Activated T-helper 1 cell treated with anti-CD3 and anti-CD28 coated beads, Interleukin-2, amount 50 U/mL, for 16 hours (primary cell): ENCODE results near the gene MACROD2.
"Not testable (repeated sequence)": the region's sequence is repeated elsewhere in the genome, so short reads cannot be mapped to it uniquely, and the experiment has no call there.

Source experiments
- DNase-seq, 2 donors: peaks; one replicate each; pipeline ENCODE4 v3.0.0-alpha.2; 2020; ENCODE audit warnings: low read depth in 1 of 2, low spot score in 1 of 2

MACROD2 gene

DNA sequence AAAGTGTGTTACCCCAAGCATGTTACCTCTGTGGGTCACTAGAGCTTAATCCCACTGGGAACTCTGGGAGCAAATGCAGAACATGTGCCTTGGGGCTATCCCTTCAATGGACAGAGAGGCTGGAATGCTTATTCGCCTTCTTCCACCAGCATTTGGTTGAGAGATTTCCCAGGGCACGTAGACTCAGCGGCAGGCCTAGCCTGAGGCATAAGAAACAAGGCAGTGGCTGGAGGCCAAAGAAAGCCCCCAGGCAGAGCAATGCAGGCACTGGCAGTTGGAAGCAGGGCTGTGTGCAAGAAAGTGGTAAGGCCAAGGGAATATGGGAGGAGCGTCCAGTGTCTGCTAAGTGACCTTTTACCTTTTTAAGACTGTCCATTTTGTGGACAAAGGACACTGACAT lies 456.1 kb downstream of the MACROD2 start:
- no peak for DNase-seq

DNA sequence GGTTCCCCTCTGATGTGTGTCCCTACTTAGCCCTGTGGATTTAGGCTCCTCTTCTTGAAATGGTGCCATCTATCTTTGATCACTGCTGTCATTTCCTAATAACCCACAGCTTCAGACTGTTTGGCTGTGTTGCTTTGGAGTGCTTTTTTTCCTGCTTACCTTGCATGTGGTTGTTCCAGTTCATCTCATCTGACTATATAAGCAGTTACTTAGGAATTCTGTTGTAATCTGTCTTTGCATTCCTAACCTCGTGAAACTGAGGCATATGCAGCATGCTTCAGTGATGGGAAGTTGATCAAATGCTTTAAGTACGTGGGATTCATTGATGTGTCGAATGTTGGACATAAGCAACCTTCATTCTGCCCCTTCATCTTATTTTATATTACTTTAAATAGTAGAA lies 457.9 kb downstream of the MACROD2 start:
- DNase-seq = no peak

DNA sequence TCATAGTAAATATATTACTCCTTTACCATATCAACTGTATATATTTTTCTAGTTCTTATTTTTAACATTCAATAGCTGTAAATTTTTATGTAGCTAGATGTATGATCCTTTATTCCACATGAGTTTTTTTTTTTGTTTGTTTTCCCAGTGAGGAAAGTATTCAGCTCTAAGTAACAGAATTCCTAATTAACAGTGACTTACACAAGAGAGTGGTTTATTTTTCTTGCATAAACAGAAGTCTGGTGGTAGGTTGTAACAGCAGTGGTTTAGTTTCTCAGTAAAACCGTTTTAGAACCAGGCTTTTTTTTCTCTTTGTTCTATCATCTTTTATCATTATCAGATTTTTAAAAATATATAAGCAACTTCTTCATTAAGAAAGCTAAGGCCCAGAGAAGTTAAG lies 459.0 kb downstream of the MACROD2 start:
- DNase-seq = no peak

- DNase-seq = not testable (repeated sequence)
Measured at GRCh38 chr20:14467104-14467827, 471.9 kb downstream of the MACROD2 start.

DNA sequence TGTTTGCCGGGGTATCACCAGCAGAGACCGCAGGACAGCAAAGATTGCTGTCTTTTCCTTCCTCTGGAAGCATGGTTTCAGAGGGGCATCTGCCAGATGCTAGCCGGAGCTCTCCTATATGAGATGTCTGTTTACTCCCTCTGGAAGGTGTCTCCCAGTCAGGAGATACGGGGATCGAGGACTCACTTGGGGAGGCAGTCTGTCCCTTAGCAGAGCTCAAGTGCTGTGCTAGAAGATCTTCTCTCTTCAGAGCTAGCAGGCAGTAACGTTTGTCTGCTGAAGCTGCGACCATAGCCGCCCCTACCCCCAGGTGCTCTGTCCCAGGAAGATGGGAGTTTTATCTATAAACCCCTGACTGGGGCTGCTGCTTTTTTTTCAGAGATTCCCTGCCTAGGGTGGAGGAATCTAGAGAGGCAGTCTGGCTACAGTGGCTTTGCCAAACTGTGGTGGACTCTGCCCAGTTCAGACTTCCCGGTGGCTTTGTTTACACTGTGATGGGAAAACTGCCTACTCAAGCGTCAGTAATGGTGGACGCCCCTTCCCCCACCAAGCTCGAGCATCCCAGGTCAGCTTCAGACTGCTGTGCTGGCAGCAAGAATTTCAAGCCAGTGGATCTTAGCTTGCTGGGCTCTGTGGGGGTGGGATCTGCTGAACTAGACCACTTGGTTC lies 475.0 kb downstream of the MACROD2 start:
- DNase-seq = no peak

- DNase-seq = no peak
Measured at GRCh38 chr20:14470977-14471661, 475.8 kb downstream of the MACROD2 start.

GRCh38 chr20:14477125-14477524 lies 481.8 kb downstream of the MACROD2 start:
- no peak for DNase-seq

- DNase-seq = no peak
Measured at GRCh38 chr20:14478126-14478525, 482.8 kb downstream of the MACROD2 start.

- no peak for DNase-seq
Measured at GRCh38 chr20:14481863-14482262, 486.5 kb downstream of the MACROD2 start.

GRCh38 chr20:14488212-14488611 lies 492.9 kb downstream of the MACROD2 start:
- no peak for DNase-seq

DNA sequence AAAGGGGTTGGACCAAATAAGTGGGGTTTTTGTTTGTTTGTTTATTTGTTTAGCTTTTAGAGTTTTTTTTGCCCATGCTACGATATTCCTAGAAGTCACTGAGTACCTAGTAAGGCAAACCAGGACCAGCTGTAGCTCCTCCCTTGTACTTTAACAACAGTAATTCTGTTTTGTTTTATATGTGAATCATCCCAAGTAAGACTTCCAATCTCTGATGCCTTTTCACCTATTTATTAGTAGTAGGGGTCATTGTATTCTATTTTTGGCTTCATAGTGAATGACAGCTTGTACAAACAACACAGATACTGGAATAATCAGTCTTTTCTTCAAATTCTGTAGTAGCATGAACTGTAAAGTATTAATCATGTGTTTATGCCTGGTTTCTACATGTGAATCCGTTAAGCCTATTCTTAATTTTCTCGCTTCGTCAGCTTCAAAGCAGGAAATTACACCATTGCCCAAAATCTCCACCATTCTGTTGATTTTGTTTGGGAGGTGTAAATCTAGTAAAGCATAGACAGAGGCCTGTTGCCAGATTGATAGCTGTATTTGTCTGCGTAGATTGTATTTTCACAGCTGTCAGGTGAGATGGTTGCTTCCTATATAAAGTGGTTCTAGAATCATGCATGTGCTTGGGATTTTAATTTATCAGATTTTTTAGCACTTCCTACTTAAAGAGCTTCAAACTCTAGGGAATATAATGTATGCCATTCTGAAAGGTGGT lies 493.6 kb downstream of the MACROD2 start:
- DNase-seq = no peak

GRCh38 chr20:14489544-14489943 lies 494.2 kb downstream of the MACROD2 start:
- DNase-seq = no peak

- DNase-seq = no peak
Measured at GRCh38 chr20:14491436-14491835, 496.1 kb downstream of the MACROD2 start.

- DNase-seq = no peak
Measured at GRCh38 chr20:14493408-14493807, 498.1 kb downstream of the MACROD2 start.

DNA sequence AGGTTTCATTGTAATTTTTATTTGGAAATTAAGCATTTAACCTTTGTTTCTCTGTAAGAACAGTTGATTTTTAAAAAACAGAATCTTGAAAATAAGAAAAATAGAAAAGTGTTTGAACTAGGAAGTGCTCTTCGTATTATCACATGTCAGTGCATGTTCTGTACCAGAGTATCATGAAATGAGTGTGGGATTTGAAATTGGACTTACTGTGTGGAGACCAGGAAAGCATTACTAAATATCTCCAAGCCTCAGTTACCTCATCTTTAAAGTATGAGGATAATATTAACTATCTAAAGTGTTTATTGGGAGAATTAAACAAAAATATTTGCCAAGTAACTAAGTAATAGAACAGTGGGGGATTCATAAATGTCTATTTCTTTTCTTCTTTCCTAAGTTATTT lies 499.0 kb downstream of the MACROD2 start:
- no peak for DNase-seq

DNA sequence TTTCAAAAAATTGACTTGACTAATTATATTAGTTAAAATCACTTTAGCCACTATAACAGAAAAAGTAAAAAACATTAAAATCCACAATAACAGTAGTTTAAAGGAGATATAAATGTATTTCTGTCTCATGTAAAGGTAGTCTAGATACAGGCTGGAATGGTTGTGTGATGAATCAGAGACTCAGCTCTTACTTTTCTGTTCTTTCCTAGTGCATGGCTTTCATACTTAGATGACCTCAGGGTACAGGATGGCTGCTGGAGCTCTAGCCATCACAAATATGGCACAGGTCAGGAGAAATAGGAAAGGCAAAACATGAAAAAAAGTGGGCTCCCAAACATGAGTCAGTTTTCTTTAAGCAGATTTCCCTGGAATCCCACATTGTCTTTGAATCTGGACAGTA lies 499.8 kb downstream of the MACROD2 start:
- DNase-seq = no peak

DNA sequence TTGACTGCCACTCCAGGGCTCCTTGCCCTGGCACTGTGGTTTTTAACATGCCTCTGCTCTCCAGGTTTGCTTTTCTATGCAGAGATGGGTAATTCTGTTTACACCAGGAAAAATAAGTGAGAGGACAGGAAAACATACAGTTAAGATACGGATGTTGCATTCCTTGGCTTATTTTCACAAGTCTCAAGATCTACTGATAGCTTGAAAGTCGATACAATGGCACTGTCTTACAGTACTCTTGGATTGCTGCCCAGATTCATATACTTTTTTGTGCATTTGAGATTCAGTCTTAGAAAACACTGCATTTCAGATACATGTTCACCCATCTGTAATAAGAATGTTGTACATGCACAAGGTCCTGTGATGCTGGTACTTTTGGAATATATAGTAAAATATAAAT lies 501.7 kb downstream of the MACROD2 start:
- no peak for DNase-seq

DNA sequence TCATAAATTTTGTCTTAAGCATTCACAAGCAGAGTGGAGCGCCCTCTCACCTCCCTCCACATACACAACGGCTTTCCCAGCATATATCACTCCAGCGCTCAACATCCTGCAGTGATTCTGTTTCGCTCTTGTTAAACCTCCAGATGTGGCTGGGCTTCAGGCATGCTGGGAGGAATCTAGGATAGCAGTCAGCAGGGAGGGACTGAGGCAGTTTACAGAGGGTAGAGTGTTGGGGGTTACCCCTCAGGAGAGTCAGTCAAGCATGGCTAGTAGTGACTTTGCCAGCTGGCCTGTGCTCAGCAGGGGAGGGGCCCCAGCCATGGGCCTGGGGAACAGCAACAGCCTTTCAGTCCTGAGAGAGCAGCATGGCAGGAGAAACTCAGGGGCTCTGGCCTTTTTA lies 503.5 kb downstream of the MACROD2 start:
- no peak for DNase-seq

DNA sequence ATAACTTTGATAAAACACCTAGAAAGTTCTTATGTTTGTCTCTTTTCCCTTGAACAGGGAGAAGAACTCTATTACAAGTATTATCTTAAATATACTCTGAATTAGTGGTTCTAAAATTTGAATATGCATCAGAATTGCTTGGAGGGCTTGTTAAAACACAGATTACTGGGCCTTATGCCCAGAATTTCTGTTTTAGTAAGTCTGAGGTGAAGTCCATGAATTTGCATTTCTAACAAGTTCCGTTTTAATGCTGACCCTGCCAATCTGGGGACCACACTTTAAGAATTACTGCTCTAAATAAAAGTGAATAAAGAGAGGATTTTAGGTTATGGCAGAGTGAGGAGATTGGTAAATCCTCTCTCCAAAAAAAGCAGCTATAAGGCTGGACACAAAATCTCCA lies 510.2 kb downstream of the MACROD2 start:
- DNase-seq = no peak

DNA sequence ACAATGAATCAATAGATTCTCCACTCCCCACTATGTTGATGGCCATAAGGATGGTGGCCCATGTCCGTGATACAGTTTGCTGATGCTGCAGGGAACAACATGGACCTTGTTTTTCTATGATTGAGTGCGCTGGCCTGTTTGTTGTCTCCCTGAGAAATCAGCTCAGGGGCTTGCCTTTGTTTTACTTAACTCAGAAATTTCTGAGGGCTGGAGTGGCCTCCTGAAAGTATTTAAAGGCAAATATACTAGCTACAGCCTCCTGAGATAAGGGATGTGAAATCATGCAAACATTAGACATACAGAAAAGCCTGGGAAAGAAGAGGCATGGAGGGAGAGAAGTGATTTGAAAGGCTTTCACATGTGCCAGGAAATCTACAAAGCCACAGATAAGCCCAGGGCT lies 512.4 kb downstream of the MACROD2 start:
- no peak for DNase-seq

DNA sequence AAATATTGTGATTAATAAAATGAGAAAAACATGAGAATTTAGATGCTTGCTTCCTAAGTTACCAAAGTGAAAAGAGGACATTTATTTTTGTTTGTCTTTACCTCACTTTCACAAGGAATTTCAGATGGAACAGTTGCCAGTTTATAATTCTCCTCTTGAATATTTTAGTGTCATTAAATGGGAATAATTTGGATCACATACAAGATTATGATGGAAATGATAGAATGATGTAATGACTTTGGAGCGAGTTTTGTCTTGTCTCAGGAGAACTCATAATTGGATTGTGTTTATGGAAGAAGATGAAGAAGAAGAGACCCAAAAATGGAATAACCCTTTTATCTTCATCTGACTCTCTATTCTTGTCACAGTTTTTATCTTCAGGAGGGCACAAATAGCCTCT lies 515.0 kb downstream of the MACROD2 start:
- DNase-seq = no peak

- DNase-seq = no peak
Measured at GRCh38 chr20:14512839-14513238, 517.5 kb downstream of the MACROD2 start.
